Astrocyte (in vitro differentiated cells and primary cell): ENCODE data around the gene SPRED3.

Source experiments
- CTCF ChIP-seq: IDR thresholded peaks from 2 replicates; pipeline ENCODE4 v1.5.1; 2011; ENCODE audit warnings: low read depth, mild to moderate bottlenecking, inconsistent platforms, low read length, moderate library complexity; ENCODE audit not compliant: insufficient read depth
- EZH2 ChIP-seq: IDR thresholded peaks from 2 replicates; pipeline ENCODE4 v1.6.1; 2012; ENCODE audit warnings: mild to moderate bottlenecking, low read length, inconsistent platforms; ENCODE audit not compliant: insufficient read depth

DNA sequence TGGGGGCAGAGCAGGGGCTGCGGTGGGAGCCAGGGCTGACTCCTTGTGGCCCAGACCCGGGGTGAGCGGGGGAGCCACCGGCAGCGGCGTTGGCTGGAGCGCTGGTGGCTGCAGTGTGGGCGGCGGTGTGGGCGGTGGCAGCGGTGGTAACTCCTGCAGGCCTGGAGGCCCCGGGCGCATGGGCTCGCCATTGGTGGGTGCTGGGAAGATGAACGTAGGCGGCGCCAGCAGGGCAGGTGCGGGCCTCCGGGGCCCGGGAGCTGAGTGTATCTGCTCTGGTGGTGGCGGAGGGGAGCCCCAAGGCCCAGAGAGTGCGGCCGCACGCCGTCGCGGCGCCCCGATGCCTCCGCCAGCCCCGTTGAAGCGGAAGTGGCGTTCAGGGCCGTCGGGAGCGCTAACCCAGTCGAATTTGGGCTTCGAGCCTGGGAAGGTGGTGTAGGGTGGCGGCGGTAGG is 2.7 kb upstream of the SPRED3 start:
- no peak for TF ChIP-seq CTCF
- no peak for TF ChIP-seq EZH2
